NCI-H2196 treated with DMSO at 0.1 percent for 48 hours (cell line): ENCODE results near the gene RAB19.
"Not testable (repeated sequence)": the region's sequence is repeated elsewhere in the genome, so short reads cannot be mapped to it uniquely, and the experiment has no call there.

Experiments used
- DNase-seq: peaks from one replicate; lab custom pipeline; 2025; ENCODE audit not compliant: unreplicated experiment; lab: John Stamatoyannopoulos, UW

The RAB19 gene

GRCh38 chr7:140453273-140453672, 49.4 kb downstream of the RAB19 start:
- no peak for DNase-seq

- DNase-seq: not testable (repeated sequence)
Measured at GRCh38 chr7:140453785-140454656, 50.2 kb downstream of the RAB19 start.

- DNase-seq: no peak
Measured at GRCh38 chr7:140454657-140455015, 50.8 kb downstream of the RAB19 start.

GRCh38 chr7:140455743-140456142, 51.9 kb downstream of the RAB19 start:
- no peak for DNase-seq

GRCh38 chr7:140456551-140457051, 52.7 kb downstream of the RAB19 start:
- no peak for DNase-seq

- DNase-seq: no peak
Measured at GRCh38 chr7:140458201-140458600, 54.3 kb downstream of the RAB19 start.

GRCh38 chr7:140458916-140459315, 55.1 kb downstream of the RAB19 start:
- DNase-seq: no peak

- DNase-seq: no peak
Measured at GRCh38 chr7:140463111-140463510, 59.3 kb downstream of the RAB19 start.

GRCh38 chr7:140475747-140476333, 72.0 kb downstream of the RAB19 start:
- DNase-seq: peak; percentile 50

GRCh38 chr7:140476698-140477261, 72.9 kb downstream of the RAB19 start:
- DNase-seq: no peak
